GM12878 (cell line): ENCODE results near the gene PRDM8. TPM values are rescaled to one million over a fixed set of nuclear protein-coding genes. Genes with fewer than 3 reads are reported as not detected.

Experiments used
- ATAC-seq: fragments of 200-7000 bp; cut with Tn5 transposase; 3 replicates; pipeline ENCODE4 v1.9.1; 2020; ENCODE audit warnings: mild to moderate bottlenecking, moderate library complexity
- BruUV-seq: library from RNA; stranded (reverse); fragments of 400-500 nt; replicated peaks from 2 replicates; lab custom pipeline; 2021; lab: Mats Ljungman, UMichigan
- CTCF ChIA-PET: fragments of 300-600 bp; sonication (Branson Sonifier 250); formaldehyde crosslinking; extraction: SDS; loops from one replicate; lab custom pipeline; 2021; ENCODE audit warnings: inconsistent platforms; lab: Yijun Ruan, JAX
- POLR2A ChIA-PET: fragments of 350-600 bp; formaldehyde crosslinking; extraction: SDS; loops from one replicate; lab custom pipeline; 2021; ENCODE audit warnings: inconsistent platforms; lab: Charles Lee
- RAD21 ChIA-PET: fragments of 300-600 bp; sonication (Branson Sonifier 250); formaldehyde crosslinking; loops from one replicate; lab custom pipeline; 2023; ENCODE audit warnings: antibody characterized with exemption; ENCODE audit not compliant: unreplicated experiment; lab: Charles Lee
- SMC1A ChIA-PET: fragments of 300-600 bp; sonication (Branson Sonifier 250); formaldehyde crosslinking; loops from one replicate; lab custom pipeline; 2023; ENCODE audit not compliant: unreplicated experiment, uncharacterized antibody; lab: Charles Lee
- DNase-seq: peaks from one replicate; pipeline ENCODE4 v3.0.0-alpha.2; 2011; ENCODE audit warnings: low read depth, low spot score
- FAIRE-seq: peaks from 3 replicates; lab custom pipeline; 2011; peaks lifted over from hg19 to GRCh38; lab: Jason Lieb, UNC
- H2AFZ ChIP-seq: 2 replicates; pipeline ENCODE4 v1.6.0; 2011; ENCODE audit warnings: low read depth, low read length, control low read depth; ENCODE audit not compliant: control insufficient read depth
- H3K27ac ChIP-seq: 2 replicates; pipeline ENCODE4 v1.5.1; 2011; ENCODE audit warnings: control low read depth; ENCODE audit not compliant: control insufficient read depth, insufficient read depth
- H3K27me3 ChIP-seq, 2 experiments: replicated peaks in 1 of 2; 2 replicates each; pipeline versions ENCODE4 v1.6.0 to v1.6.1; 2011; ENCODE audit warnings: low read length in 1 of 2; ENCODE audit not compliant: control insufficient read depth in 2 of 2, insufficient read depth in 2 of 2
- H3K36me3 ChIP-seq, 2 experiments: 2 replicates each; pipeline ENCODE4 v1.5.1; 2011; ENCODE audit warnings: low read length in 1 of 2; ENCODE audit not compliant: control insufficient read depth in 2 of 2, insufficient read depth in 2 of 2
- H3K4me1 ChIP-seq: 2 replicates; pipeline ENCODE4 v1.6.1; 2011; ENCODE audit warnings: mild to moderate bottlenecking, low read length, moderate library complexity, mixed read lengths; ENCODE audit not compliant: control insufficient read depth, insufficient read depth
- H3K4me2 ChIP-seq: 2 replicates; pipeline ENCODE4 v1.6.0; 2011; ENCODE audit warnings: control low read depth; ENCODE audit not compliant: control insufficient read depth, insufficient read depth
- H3K4me3 ChIP-seq: fragments of 200-600 bp; sonication (generic); 2 replicates; pipeline ENCODE4 v1.5.1; 2016
- H3K79me2 ChIP-seq: 2 replicates; pipeline ENCODE4 v1.6.0; 2011; ENCODE audit warnings: low read length; ENCODE audit not compliant: control insufficient read depth, insufficient read depth
- H3K9ac ChIP-seq: 2 replicates; pipeline ENCODE4 v1.8.0; 2011; ENCODE audit warnings: low read length, control low read depth, mixed read lengths; ENCODE audit not compliant: control insufficient read depth, insufficient read depth
- H3K9me3 ChIP-seq: replicated peaks from 3 replicates; pipeline ENCODE4 v1.5.1; 2011; ENCODE audit warnings: mild to moderate bottlenecking, low read length; ENCODE audit not compliant: control insufficient read depth, insufficient read depth
- H4K20me1 ChIP-seq: 2 replicates; pipeline ENCODE4 v1.6.0; 2011; ENCODE audit not compliant: control insufficient read depth, insufficient read depth
- ATF2 ChIP-seq: IDR thresholded peaks from 2 replicates; pipeline ENCODE4 v1.6.1; 2012; ENCODE audit warnings: low read length, inconsistent platforms
- CHD1 ChIP-seq: IDR thresholded peaks from 2 replicates; pipeline ENCODE4 v1.6.1; 2012; ENCODE audit warnings: low read depth, low read length, improper control_type of control experiment
- CHD4 ChIP-seq: fragments of 200-600 bp; sonication (generic); IDR thresholded peaks from 2 replicates; pipeline ENCODE4 v1.6.1; 2016; ENCODE audit warnings: mild to moderate bottlenecking
- CUX1 ChIP-seq: IDR thresholded peaks from 2 replicates; pipeline ENCODE4 v1.6.1; 2012; ENCODE audit warnings: improper control_type of control experiment, low read depth, low read length; ENCODE audit not compliant: insufficient replicate concordance
- FOS ChIP-seq: IDR thresholded peaks from 3 replicates; pipeline ENCODE4 v1.6.1; 2011; ENCODE audit warnings: borderline replicate concordance; ENCODE audit not compliant: insufficient read length; ENCODE audit errors: extremely low read depth
- NR2F1 ChIP-seq: fragments of 450-650 bp; conservative IDR thresholded peaks from 2 replicates; pipeline ENCODE4 v1.6.1; 2017; ENCODE audit warnings: mild to moderate bottlenecking
- RELA ChIP-seq: fragments of 450-650 bp; IDR thresholded peaks from 2 replicates; pipeline ENCODE4 v1.8.0; 2014; ENCODE audit warnings: borderline replicate concordance; ENCODE audit not compliant: partially characterized antibody
- TCF12 ChIP-seq: IDR thresholded peaks from 2 replicates; pipeline ENCODE4 v1.6.1; 2011; ENCODE audit warnings: low read depth, mild to moderate bottlenecking, low read length
- ZNF24 ChIP-seq: fragments of 450-650 bp; IDR thresholded peaks from 2 replicates; pipeline ENCODE4 v1.6.1; 2017; ENCODE audit warnings: antibody characterized with exemption, mild to moderate bottlenecking
- WGBS: methylation state at CpG from one replicate; pipeline ENCODE4 v1.1.6; 2016; ENCODE audit warnings: low lambda C conversion rate; ENCODE audit not compliant: insufficient replicate concordance, insufficient coverage; ENCODE audit errors: missing lambda C conversion rate; 5-methylcytosine and 5-hydroxymethylcytosine counted together
- in situ Hi-C: fragments of 300-500 bp; cut with MboI; formaldehyde crosslinking; loops from 9 replicates; pipeline ENCODE4 v1.14.3; 2018; ENCODE audit warnings: mixed read lengths
- intact Hi-C: fragments of 100-400 bp; cut with micrococcal nuclease; formaldehyde crosslinking; loops from one replicate; pipeline ENCODE4 v1.14.2; 2022; ENCODE audit not compliant: unreplicated experiment
- polyA plus RNA-seq, 11 experiments: library from polyadenylated mRNA; depleted of rRNA in 4 of 11; unstranded in 6 of 11; stranded (reverse) in 5 of 11; fragments of >200 nt; fragmentation: Nextera tagmentation in 4 of 11; fragmentation: Illumina TruSeq in 1 of 11; extraction: Ambion mirVana in 4 of 11; extraction: Trizol in 1 of 11; gene quantifications; 1 replicate in 1 of 11; 2 replicates in 10 of 11; pipeline versions ENCODE4 v1.2.1 to v1.2.3, GENCODE V29; 2011 to 2016; ENCODE audit warnings: inconsistent platforms in 2 of 11, missing spikeins in 2 of 11, low read depth in 1 of 11
- total RNA-seq, 4 experiments: library from RNA; depleted of rRNA in 3 of 4; stranded (reverse); fragments of >200 nt in 3 of 4; fragmentation: Illumina TruSeq in 1 of 4; extraction: Trizol in 1 of 4; gene quantifications; 2 replicates each; pipeline versions ENCODE4 v1.2.1 to v1.2.3, GENCODE V29; 2013 to 2021

PRDM8 gene
- total and polyA plus RNA-seq, 10 of the 15 experiments (the other 5 are each of a cell fraction or from before 2014, with no cell fraction given) = 0.09 to 1.6 (median 0.40) TPM

- H2AFZ ChIP-seq = no peak overlapping the region
- TF ChIP-seq FOS = no peak
- no peak for TF ChIP-seq TCF12
- TF ChIP-seq RELA = no peak
- no peak for TF ChIP-seq CHD4
- TF ChIP-seq CHD1 = no peak
- TF ChIP-seq ATF2 = no peak
- TF ChIP-seq NR2F1 = no peak
- TF ChIP-seq CUX1 = no peak
- no peak for TF ChIP-seq ZNF24
- intact Hi-C loops (no loop called here), in situ Hi-C loops (no loop called here)
- no peaks in the 10 kb centered on the region for H3K79me2 ChIP-seq
- POLR2A ChIA-PET = interaction anchor here (0.7 to 1.3 kb wide), 2 partner anchors 17 to 690 kb away, joined by 3 read pairs; no protein-coding TSS in a partner anchor
- 14% methylated on average over 1 of the region's 1 CpG for WGBS
- no peaks in the 10 kb centered on the region for H4K20me1 ChIP-seq
- no peaks in the 10 kb centered on the region for H3K36me3 ChIP-seq
- CTCF ChIA-PET = interaction anchor here (1.4 kb wide), 1 partner anchor 9 kb away, joined by 4 read pairs; no protein-coding TSS in a partner anchor
- H3K27me3 ChIP-seq = no peaks in the 10 kb centered on the region
- DNase-seq (no peak), ATAC-seq (no peak), FAIRE-seq (no peak)
- BruUV-seq = no TSS peak
- RAD21 ChIA-PET = interaction anchor here (0.7 to 1.7 kb wide), 3 partner anchors 19 to 74 kb away, joined by 3 to 4 read pairs (median 3); no protein-coding TSS in a partner anchor
- H3K4me3 ChIP-seq = no peak overlapping the region
- no peaks in the 10 kb centered on the region; the same call in 2 of the 3 replicates for H3K9me3 ChIP-seq
- no peak overlapping the region for H3K4me2 ChIP-seq
- H3K4me1 ChIP-seq = peaks cover 4% of the 10 kb centered on the region; the same call in 1 of the 2 replicates
- H3K9ac ChIP-seq = no peak overlapping the region
- no peak overlapping the region for H3K27ac ChIP-seq
- SMC1A ChIA-PET = interaction anchor here (0.7 to 3.6 kb wide), 9 partner anchors 11 to 130 kb away, joined by 3 to 17 read pairs (median 3); no protein-coding TSS in a partner anchor
These were observed 51.8 kb downstream of the PRDM8 start for GRCh38 chr4:80249144-80249543.
